ENCODE results near the gene ANP32A.

- TF ChIP-seq HNRNPK (IDR thresholded peaks at IDR 0.05; ENCODE audit: low read depth, low read length, poor library complexity, severe bottlenecking) (no peak), CHD2 (IDR thresholded peaks at IDR 0.05; ENCODE audit: low read depth, low read length) (no peak), MED1 (CRISPR knock-in tag; IDR thresholded peaks at IDR 0.05; ENCODE audit: borderline replicate concordance) (no peak), CREB3 (tag; conservative IDR thresholded peaks at IDR 0.05; ENCODE audit: low read depth) (no peak)
These were observed 56.6 kb downstream of the ANP32A start for GRCh38 chr15:68764090-68764489.

Data from K562 (cell line).